ENCODE data around the gene ARL16. TPM values are rescaled to one million over a fixed set of nuclear protein-coding genes. Genes with fewer than 3 reads are reported as not detected.

ARL16 gene
- total RNA-seq, 1 experiment from 2014 or later = 47.5 TPM

DNA sequence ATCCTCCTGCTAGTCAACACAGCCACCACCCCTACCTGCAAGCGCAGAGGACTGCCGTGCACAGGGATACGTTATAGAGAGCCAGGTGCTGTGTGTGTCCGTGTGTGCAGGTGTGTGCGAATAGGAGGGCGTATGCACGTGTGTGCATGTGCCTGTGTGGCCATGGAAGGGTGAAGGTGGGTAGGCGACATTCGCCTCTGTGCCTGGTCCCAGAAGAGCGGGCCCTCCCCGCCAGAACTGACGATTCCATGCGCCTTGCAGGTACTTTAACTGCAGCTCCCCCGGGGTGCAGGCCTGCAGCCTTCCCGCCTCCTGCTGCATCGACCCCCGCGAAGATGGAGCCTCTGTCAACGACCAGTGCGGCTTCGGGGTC lies 36.0 kb downstream of the ARL16 start:
- no peaks in the 10 kb centered on the region for H3K79me2 ChIP-seq (ENCODE audit: insufficient read depth, low read length)
- no peaks in the 10 kb centered on the region for H3K36me3 ChIP-seq (ENCODE audit: control insufficient read depth in 1 of 2, insufficient read depth in 2 of 2, low read length in 2 of 2)
- no peaks in the 10 kb centered on the region for H3K9me2 ChIP-seq (ENCODE audit: insufficient read depth)
- no peak overlapping the region for H3K9ac ChIP-seq (ENCODE audit: low read length)
- no peak overlapping the region for H2AFZ ChIP-seq (ENCODE audit: low read depth, low read length, poor library complexity, severe bottlenecking)
- H3K4me2 ChIP-seq (ENCODE audit: low read length) = no peak overlapping the region
- no peak overlapping the region for H3K4me3 ChIP-seq (replicated peaks in 1 of 2; ENCODE audit: low read depth in 1 of 2, low read length in 2 of 2)
- no peak for DNase-seq (ENCODE audit: low read depth, low spot score)
- POLR2A ChIA-PET = no interaction called here
- H3K9me3 ChIP-seq (ENCODE audit: control insufficient read depth in 1 of 2, insufficient read depth in 1 of 2, low read depth in 1 of 2, low read length in 2 of 2) = peaks cover 0 to 5% of the 10 kb centered on the region in 2 experiments; a peak in 1 of 4 replicates
- no TSS peak for BruUV-seq (replicated peaks)
- no peaks in the 10 kb centered on the region for H4K20me1 ChIP-seq (ENCODE audit: insufficient read depth)
- H3K27ac ChIP-seq (ENCODE audit: low read depth, low read length) = no peak overlapping the region
- intact Hi-C loops (cut with micrococcal nuclease) = no loop called here
- H3K27me3 ChIP-seq (ENCODE audit: insufficient read depth, low read length) = no peaks in the 10 kb centered on the region
- CTCF ChIA-PET = no interaction called here
- no peak for ATAC-seq
- RAD21 ChIA-PET (ENCODE audit: low non-redundant PET in 1 of 2, low total read pairs in 2 of 2, uncharacterized antibody in 2 of 2, unreplicated experiment in 2 of 2) = no interaction called here
- TF ChIP-seq SP1 (IDR thresholded peaks at IDR 0.05; ENCODE audit: low read depth) (no peak), JUND (IDR thresholded peaks at IDR 0.05) (no peak), EZH2 (IDR thresholded peaks at IDR 0.05) (no peak), FOSL1 (IDR thresholded peaks at IDR 0.05; ENCODE audit: low read depth) (no peak), POLR2AphosphoS5 (IDR thresholded peaks at IDR 0.05; ENCODE audit: low read depth, low read length) (no peak), POLR2A (IDR thresholded peaks at IDR 0.05; ENCODE audit: borderline replicate concordance, extremely low read depth, insufficient read depth, insufficient read length) (no peak), ZFX (IDR thresholded peaks at IDR 0.05) (no peak), TCF7L2 (IDR thresholded peaks at IDR 0.05; ENCODE audit: borderline replicate concordance, extremely low read depth, insufficient read depth, insufficient read length) (no peak), SIN3A (IDR thresholded peaks at IDR 0.05; ENCODE audit: low read depth) (no peak), RAD21 (IDR thresholded peaks at IDR 0.05; ENCODE audit: low read depth) (no peak), CEBPB (IDR thresholded peaks at IDR 0.05; ENCODE audit: low read depth) (no peak), EGR1 (IDR thresholded peaks at IDR 0.05; ENCODE audit: low read depth) (no peak)
- TF ChIP-seq, protein P1, sequence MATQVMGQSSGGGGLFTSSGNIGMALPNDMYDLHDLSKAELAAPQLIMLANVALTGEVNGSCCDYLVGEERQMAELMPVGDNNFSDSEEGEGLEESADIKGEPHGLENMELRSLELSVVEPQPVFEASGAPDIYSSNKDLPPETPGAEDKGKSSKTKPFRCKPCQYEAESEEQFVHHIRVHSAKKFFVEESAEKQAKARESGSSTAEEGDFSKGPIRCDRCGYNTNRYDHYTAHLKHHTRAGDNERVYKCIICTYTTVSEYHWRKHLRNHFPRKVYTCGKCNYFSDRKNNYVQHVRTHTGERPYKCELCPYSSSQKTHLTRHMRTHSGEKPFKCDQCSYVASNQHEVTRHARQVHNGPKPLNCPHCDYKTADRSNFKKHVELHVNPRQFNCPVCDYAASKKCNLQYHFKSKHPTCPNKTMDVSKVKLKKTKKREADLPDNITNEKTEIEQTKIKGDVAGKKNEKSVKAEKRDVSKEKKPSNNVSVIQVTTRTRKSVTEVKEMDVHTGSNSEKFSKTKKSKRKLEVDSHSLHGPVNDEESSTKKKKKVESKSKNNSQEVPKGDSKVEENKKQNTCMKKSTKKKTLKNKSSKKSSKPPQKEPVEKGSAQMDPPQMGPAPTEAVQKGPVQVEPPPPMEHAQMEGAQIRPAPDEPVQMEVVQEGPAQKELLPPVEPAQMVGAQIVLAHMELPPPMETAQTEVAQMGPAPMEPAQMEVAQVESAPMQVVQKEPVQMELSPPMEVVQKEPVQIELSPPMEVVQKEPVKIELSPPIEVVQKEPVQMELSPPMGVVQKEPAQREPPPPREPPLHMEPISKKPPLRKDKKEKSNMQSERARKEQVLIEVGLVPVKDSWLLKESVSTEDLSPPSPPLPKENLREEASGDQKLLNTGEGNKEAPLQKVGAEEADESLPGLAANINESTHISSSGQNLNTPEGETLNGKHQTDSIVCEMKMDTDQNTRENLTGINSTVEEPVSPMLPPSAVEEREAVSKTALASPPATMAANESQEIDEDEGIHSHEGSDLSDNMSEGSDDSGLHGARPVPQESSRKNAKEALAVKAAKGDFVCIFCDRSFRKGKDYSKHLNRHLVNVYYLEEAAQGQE (IDR thresholded peaks at IDR 0.05; ENCODE audit: low read depth) = no peak
- TF ChIP-seq, protein P2, sequence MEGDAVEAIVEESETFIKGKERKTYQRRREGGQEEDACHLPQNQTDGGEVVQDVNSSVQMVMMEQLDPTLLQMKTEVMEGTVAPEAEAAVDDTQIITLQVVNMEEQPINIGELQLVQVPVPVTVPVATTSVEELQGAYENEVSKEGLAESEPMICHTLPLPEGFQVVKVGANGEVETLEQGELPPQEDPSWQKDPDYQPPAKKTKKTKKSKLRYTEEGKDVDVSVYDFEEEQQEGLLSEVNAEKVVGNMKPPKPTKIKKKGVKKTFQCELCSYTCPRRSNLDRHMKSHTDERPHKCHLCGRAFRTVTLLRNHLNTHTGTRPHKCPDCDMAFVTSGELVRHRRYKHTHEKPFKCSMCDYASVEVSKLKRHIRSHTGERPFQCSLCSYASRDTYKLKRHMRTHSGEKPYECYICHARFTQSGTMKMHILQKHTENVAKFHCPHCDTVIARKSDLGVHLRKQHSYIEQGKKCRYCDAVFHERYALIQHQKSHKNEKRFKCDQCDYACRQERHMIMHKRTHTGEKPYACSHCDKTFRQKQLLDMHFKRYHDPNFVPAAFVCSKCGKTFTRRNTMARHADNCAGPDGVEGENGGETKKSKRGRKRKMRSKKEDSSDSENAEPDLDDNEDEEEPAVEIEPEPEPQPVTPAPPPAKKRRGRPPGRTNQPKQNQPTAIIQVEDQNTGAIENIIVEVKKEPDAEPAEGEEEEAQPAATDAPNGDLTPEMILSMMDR (IDR thresholded peaks at IDR 0.05 in 2 of 3, conservative IDR thresholded peaks at IDR 0.05 in 1 of 3; ENCODE audit: borderline replicate concordance in 1 of 3, insufficient read depth in 1 of 3, low read depth in 2 of 3, low read length in 2 of 3) = no peak
- peaks cover 7 to 14% of the 10 kb centered on the region in 2 experiments; a peak in 3 of 4 replicates for H3K4me1 ChIP-seq (ENCODE audit: control insufficient read depth in 1 of 2, insufficient read depth in 2 of 2, low read length in 2 of 2)
